GM19468 (cell line): ENCODE results near the gene MPIG6B.

ENCODE experiments used
- ATAC-seq: cut with Tn5 transposase; IDR thresholded peaks from one replicate; pipeline ENCODE4 v1.9.1; 2021; ENCODE audit warnings: mild to moderate bottlenecking, moderate library complexity, moderate number of reproducible peaks; ENCODE audit not compliant: unreplicated experiment; ENCODE audit errors: extremely low read depth

The MPIG6B gene

GRCh38 chr6:31720196-31720770, 2.9 kb upstream of the MPIG6B start:
- no peak for ATAC-seq

- no peak for ATAC-seq
These were observed 1.7 kb upstream of the MPIG6B start, which contains the start of gene LY6G6C for GRCh38 chr6:31721351-31722020. LY6G6C (minus strand) TSS chr6:31721746; CDS start chr6:31721679, 67 bp downstream.

- no peak for ATAC-seq
These were observed 1.0 kb upstream of the MPIG6B start for GRCh38 chr6:31722173-31722572.

GRCh38 chr6:31723980-31724691, 963 bp downstream of the MPIG6B start:
- no peak for ATAC-seq

GRCh38 chr6:31725502-31726350, 2.6 kb downstream of the MPIG6B start:
- ATAC-seq: no peak

GRCh38 chr6:31727034-31727716, 4.0 kb downstream of the MPIG6B start:
- ATAC-seq: no peak

- no peak for ATAC-seq
These were observed 4.8 kb downstream of the MPIG6B start for GRCh38 chr6:31727717-31728671.

- ATAC-seq: no peak
These were observed 5.8 kb downstream of the MPIG6B start, which contains the start of gene DDAH2 for GRCh38 chr6:31728767-31729514. DDAH2 (minus strand) TSS chr6:31729299; CDS start chr6:31729161, 138 bp downstream.

GRCh38 chr6:31729515-31729978, 6.4 kb downstream of the MPIG6B start:
- ATAC-seq: no peak

- no peak for ATAC-seq
These were observed 6.9 kb downstream of the MPIG6B start for GRCh38 chr6:31729979-31730630.

GRCh38 chr6:31730631-31731086, 7.5 kb downstream of the MPIG6B start:
- ATAC-seq: no peak

- no peak for ATAC-seq
These were observed 8.9 kb downstream of the MPIG6B start for GRCh38 chr6:31732029-31732428.

- ATAC-seq: no peak
These were observed 10.6 kb downstream of the MPIG6B start for GRCh38 chr6:31733734-31734133.

- no peak for ATAC-seq
These were observed 11.2 kb downstream of the MPIG6B start for GRCh38 chr6:31734247-31734820.

- no peak for ATAC-seq
These were observed 11.7 kb downstream of the MPIG6B start for GRCh38 chr6:31734821-31735406.

GRCh38 chr6:31736021-31736767, 13.0 kb downstream of the MPIG6B start, which contains the start of gene CLIC1:
CLIC1 (minus strand) TSS chr6:31736530; CDS start chr6:31736300, 230 bp downstream.
- ATAC-seq: peak; percentile 2
